HG02571 (cell line): ENCODE data around the gene CA6.
"Not testable (repeated sequence)": the region's sequence is repeated elsewhere in the genome, so short reads cannot be mapped to it uniquely, and the experiment has no call there.

Experiments
- ATAC-seq: cut with Tn5 transposase; IDR thresholded peaks from one replicate; pipeline ENCODE4 v1.9.1; 2021; ENCODE audit warnings: mild to moderate bottlenecking, moderate library complexity; ENCODE audit not compliant: unreplicated experiment

CA6 gene

GRCh38 chr1:8968902-8969301 lies 23.2 kb downstream of the CA6 start:
- not testable (repeated sequence) for ATAC-seq

GRCh38 chr1:8969937-8970336 lies 24.3 kb downstream of the CA6 start:
- no peak for ATAC-seq

GRCh38 chr1:8970870-8971337 lies 25.2 kb downstream of the CA6 start:
- no peak for ATAC-seq

- no peak for ATAC-seq
These were observed 28.9 kb downstream of the CA6 start for GRCh38 chr1:8974551-8974950.

- no peak for ATAC-seq
These were observed 30.7 kb downstream of the CA6 start for GRCh38 chr1:8976338-8976737.

- no peak for ATAC-seq
These were observed 31.3 kb downstream of the CA6 start for GRCh38 chr1:8976896-8977450.

GRCh38 chr1:8980656-8981055 lies 35.0 kb downstream of the CA6 start:
- ATAC-seq, result no peak

- ATAC-seq, result no peak
These were observed 35.5 kb downstream of the CA6 start for GRCh38 chr1:8981169-8981568.

- no peak for ATAC-seq
These were observed 38.5 kb downstream of the CA6 start for GRCh38 chr1:8984203-8984602.

- ATAC-seq, result no peak
These were observed 39.3 kb downstream of the CA6 start for GRCh38 chr1:8984990-8985389.

- ATAC-seq, result no peak
These were observed 40.5 kb downstream of the CA6 start for GRCh38 chr1:8985915-8986813.

- ATAC-seq, result no peak
These were observed 41.1 kb downstream of the CA6 start for GRCh38 chr1:8986814-8987190.

GRCh38 chr1:8987881-8988617 lies 42.4 kb downstream of the CA6 start:
- no peak for ATAC-seq

- ATAC-seq, result no peak
These were observed 42.9 kb downstream of the CA6 start for GRCh38 chr1:8988618-8988967.

- ATAC-seq, result no peak
These were observed 43.4 kb downstream of the CA6 start for GRCh38 chr1:8989061-8989460.

- ATAC-seq, result no peak
These were observed 44.2 kb downstream of the CA6 start for GRCh38 chr1:8989821-8990220.

- no peak for ATAC-seq
These were observed 47.4 kb downstream of the CA6 start for GRCh38 chr1:8992936-8993687.

- not testable (repeated sequence) for ATAC-seq
These were observed 48.5 kb downstream of the CA6 start for GRCh38 chr1:8993962-8994675.

- ATAC-seq, result not testable (repeated sequence)
These were observed 56.0 kb downstream of the CA6 start for GRCh38 chr1:9001534-9002214.

- ATAC-seq, result not testable (repeated sequence)
These were observed 56.5 kb downstream of the CA6 start for GRCh38 chr1:9002215-9002560.
